SKM-1 (cell line): ENCODE results near the gene ARHGAP42.

Experiments
- DNase-seq: peaks from one replicate; lab custom pipeline; 2025; ENCODE audit not compliant: unreplicated experiment; lab: John Stamatoyannopoulos, UW

Gene ARHGAP42

GRCh38 chr11:100830274-100830673, 143.2 kb downstream of the ARHGAP42 start:
- DNase-seq, result no peak

- DNase-seq, result no peak
Observed at GRCh38 chr11:100830978-100831732, 144.1 kb downstream of the ARHGAP42 start.

- no peak for DNase-seq
Observed at GRCh38 chr11:100831929-100832494, 144.9 kb downstream of the ARHGAP42 start.

- no peak for DNase-seq
Observed at GRCh38 chr11:100832829-100833228, 145.7 kb downstream of the ARHGAP42 start.

GRCh38 chr11:100833276-100833675, 146.2 kb downstream of the ARHGAP42 start:
- DNase-seq, result no peak

GRCh38 chr11:100835854-100836253, 148.8 kb downstream of the ARHGAP42 start:
- no peak for DNase-seq

- no peak for DNase-seq
Observed at GRCh38 chr11:100837311-100837710, 150.2 kb downstream of the ARHGAP42 start.

GRCh38 chr11:100841711-100842407, 154.8 kb downstream of the ARHGAP42 start:
- no peak for DNase-seq

- no peak for DNase-seq
Observed at GRCh38 chr11:100847696-100848216, 160.7 kb downstream of the ARHGAP42 start.

GRCh38 chr11:100849009-100849900, 162.2 kb downstream of the ARHGAP42 start:
- DNase-seq, result no peak

GRCh38 chr11:100849901-100850235, 162.8 kb downstream of the ARHGAP42 start:
- DNase-seq, result no peak

- DNase-seq, result no peak
Observed at GRCh38 chr11:100851147-100851546, 164.1 kb downstream of the ARHGAP42 start.

- DNase-seq, result no peak
Observed at GRCh38 chr11:100851584-100852152, 164.6 kb downstream of the ARHGAP42 start.

GRCh38 chr11:100855466-100856067, 168.5 kb downstream of the ARHGAP42 start:
- DNase-seq, result peak; percentile 3

- no peak for DNase-seq
Observed at GRCh38 chr11:100857236-100858005, 170.3 kb downstream of the ARHGAP42 start.

- DNase-seq, result no peak
Observed at GRCh38 chr11:100860318-100861155, 173.4 kb downstream of the ARHGAP42 start.

- no peak for DNase-seq
Observed at GRCh38 chr11:100861212-100861611, 174.1 kb downstream of the ARHGAP42 start.

GRCh38 chr11:100863080-100863581, 176.0 kb downstream of the ARHGAP42 start:
- DNase-seq, result no peak
